Measurements from ENCODE around the gene KCNG2.

The KCNG2 gene

DNA sequence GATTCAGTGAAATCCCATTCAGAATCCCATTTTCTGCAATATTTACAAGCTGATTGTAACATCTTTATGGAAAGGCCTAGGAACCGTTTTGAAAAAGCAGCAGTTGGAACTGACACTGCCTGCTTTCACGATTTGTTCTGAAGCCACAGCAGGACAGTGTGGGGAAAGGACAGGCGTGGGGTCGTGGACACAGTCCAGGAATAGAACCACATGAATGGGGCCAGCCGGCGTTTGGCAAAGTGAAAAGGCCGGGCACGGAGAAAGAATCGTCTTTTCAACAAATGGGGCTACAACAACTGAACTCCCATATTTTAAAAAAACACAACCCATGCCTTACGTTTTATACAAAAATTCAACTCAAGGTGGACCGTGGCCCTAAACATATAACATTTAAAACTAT is 84.0 kb downstream of the KCNG2 start:
- no peaks in the 10 kb centered on the region for H3K4me1 ChIP-seq (ENCODE audit: low read depth, poor library complexity, severe bottlenecking)
- no peaks in the 10 kb centered on the region for H3K36me3 ChIP-seq (ENCODE audit: insufficient read depth)
- no peaks in the 10 kb centered on the region for H4K20me1 ChIP-seq (ENCODE audit: insufficient read depth)
- H3K4me2 ChIP-seq, result no peak overlapping the region
- H3K79me2 ChIP-seq (ENCODE audit: insufficient read depth, low read depth), result no peaks in the 10 kb centered on the region
- no peak overlapping the region for H3K9ac ChIP-seq
- no peak overlapping the region for H3K27ac ChIP-seq
- no peak for TF ChIP-seq CTCF (conservative IDR thresholded peaks at IDR 0.05; ENCODE audit: low read depth, low read length)
- no peak overlapping the region for H2AFZ ChIP-seq (ENCODE audit: low read depth)
- no peak overlapping the region for H3K4me3 ChIP-seq (IDR thresholded peaks at IDR 0.05; ENCODE audit: insufficient read depth, low read depth, low read length)
- no peaks in the 10 kb centered on the region for H3K27me3 ChIP-seq (ENCODE audit: insufficient read depth, low read depth)

DNA sequence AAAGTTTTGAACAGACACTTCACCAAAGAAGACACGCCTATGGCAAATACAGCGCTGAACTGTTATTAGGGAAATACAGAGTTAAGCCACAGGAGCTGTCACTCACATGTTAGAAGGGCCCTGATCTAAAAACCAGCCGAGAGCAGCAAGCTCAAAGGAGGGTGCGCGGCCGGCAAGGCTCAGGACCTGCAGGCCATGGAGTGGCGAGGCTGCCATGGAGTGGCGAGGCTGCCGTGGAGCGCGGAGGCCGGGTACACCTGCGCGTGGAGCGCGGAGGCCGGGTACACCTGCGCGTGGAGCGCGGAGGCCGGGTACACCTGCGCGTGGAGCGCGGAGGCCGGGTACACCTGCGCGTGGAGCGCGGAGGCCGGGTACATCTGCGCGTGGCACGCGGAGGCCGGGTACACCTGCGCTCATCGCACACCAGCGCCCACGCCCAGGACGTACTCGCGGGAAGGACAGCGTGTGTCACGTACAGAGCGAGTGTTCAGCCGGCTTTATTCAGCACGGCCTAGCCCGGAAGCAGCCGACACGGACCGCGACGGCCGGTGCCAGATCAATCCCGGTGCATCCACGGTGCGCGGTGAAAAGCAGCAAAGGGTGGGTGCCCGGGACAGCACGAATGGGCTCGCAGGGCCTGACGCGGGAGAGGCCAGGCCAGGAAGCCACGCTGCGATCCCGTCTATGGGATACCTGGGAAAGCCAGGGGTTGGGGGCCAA is 84.9 kb downstream of the KCNG2 start:
- Histone ChIP-seq H3K4me1 (ENCODE audit: low read depth, poor library complexity, severe bottlenecking) (no peaks in the 10 kb centered on the region), H3K79me2 (ENCODE audit: insufficient read depth, low read depth) (no peaks in the 10 kb centered on the region), H4K20me1 (ENCODE audit: insufficient read depth) (no peaks in the 10 kb centered on the region), H3K9ac (no peak overlapping the region), H3K4me2 (no peak overlapping the region), H3K4me3 (IDR thresholded peaks at IDR 0.05; ENCODE audit: insufficient read depth, low read depth, low read length) (no peak overlapping the region), H3K27ac (no peak overlapping the region), H2AFZ (ENCODE audit: low read depth) (no peak overlapping the region), H3K27me3 (ENCODE audit: insufficient read depth, low read depth) (no peaks in the 10 kb centered on the region), H3K36me3 (ENCODE audit: insufficient read depth) (no peaks in the 10 kb centered on the region)
- TF ChIP-seq CTCF (conservative IDR thresholded peaks at IDR 0.05; ENCODE audit: low read depth, low read length), result no peak

DNA sequence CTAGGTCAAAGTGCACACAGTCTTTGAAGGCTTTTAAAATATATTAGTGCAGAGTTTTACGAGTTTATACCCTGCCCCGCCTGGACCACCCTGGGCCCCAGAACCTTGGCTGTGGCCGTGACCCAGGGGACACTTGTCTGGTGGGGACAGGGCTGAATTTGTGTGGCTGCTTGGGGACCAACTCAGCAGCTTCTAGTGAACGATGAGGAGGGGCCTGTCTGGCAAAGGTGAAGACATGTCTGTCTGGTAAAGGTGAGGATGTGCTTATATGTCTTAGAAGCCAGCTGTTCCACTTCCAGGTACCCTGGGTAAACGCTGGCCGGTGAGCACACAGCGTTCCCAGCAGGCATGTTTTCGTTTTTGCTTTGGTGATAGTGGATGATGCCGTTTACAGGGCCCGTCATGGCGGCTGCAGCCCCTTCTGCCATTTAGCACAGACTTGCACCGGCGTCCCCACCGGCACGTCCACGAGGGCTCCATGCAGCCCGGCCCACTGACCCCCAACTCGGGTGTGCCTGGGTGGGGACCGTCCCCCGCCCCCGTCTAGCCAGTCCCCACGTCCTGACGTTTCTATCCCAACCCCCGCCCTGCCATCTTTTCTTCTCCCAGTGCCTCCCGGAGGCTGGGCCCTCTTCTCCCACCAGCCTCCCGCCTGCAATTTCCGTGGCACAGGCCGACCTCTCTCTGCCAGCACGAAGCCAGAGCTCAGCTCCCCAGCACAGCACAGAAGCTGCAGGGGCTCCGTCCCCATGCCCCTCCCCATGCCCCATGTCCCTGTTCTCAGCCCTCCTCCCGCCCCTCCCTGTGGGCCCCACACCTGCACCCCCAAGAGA is 85.9 kb downstream of the KCNG2 start:
- Histone ChIP-seq H3K79me2 (ENCODE audit: insufficient read depth, low read depth) (no peaks in the 10 kb centered on the region), H3K36me3 (ENCODE audit: insufficient read depth) (no peaks in the 10 kb centered on the region)

More for the DNA sequence above, 85.9 kb downstream of the KCNG2 start:
- Histone ChIP-seq H4K20me1 (ENCODE audit: insufficient read depth) (no peaks in the 10 kb centered on the region), H3K4me3 (IDR thresholded peaks at IDR 0.05; ENCODE audit: insufficient read depth, low read depth, low read length) (no peak overlapping the region), H3K4me1 (ENCODE audit: low read depth, poor library complexity, severe bottlenecking) (no peaks in the 10 kb centered on the region), H3K9ac (no peak overlapping the region), H2AFZ (ENCODE audit: low read depth) (no peak overlapping the region), H3K27ac (no peak overlapping the region), H3K27me3 (ENCODE audit: insufficient read depth, low read depth) (no peaks in the 10 kb centered on the region), H3K4me2 (no peak overlapping the region)
- no peak for TF ChIP-seq CTCF (conservative IDR thresholded peaks at IDR 0.05; ENCODE audit: low read depth, low read length)

Measured in KMS-11 (cell line).